ENCODE results near the gene C4orf50. TPM values are rescaled to one million over a fixed set of nuclear protein-coding genes. Genes with fewer than 3 reads are reported as not detected.

The C4orf50 gene
- total and polyA plus RNA-seq, 2 of the 4 experiments (the other 2 are of a cell fraction), result not detected

GRCh38 chr4:5926598-5926997 lies 91.6 kb downstream of the C4orf50 start:
- Histone ChIP-seq H2AFZ (replicated peaks; ENCODE audit: low read length, poor library complexity) (no peak overlapping the region), H4K8ac (ENCODE audit: low read depth in 2 of 2, low read length in 2 of 2) (no peak overlapping the region), H4K20me1 (ENCODE audit: insufficient read depth, low read length) (no peaks in the 10 kb centered on the region), H2BK20ac (ENCODE audit: low read depth, low read length) (no peak overlapping the region), H3K9me3 (ENCODE audit: control insufficient read depth, insufficient read depth, low read length) (no peaks in the 10 kb centered on the region), H3K9me1 (ENCODE audit: insufficient read depth, low read length) (no peaks in the 10 kb centered on the region), H3K27ac (ENCODE audit: insufficient read depth, low read length) (no peak overlapping the region), H3K9ac (ENCODE audit: low read depth, low read length) (no peak overlapping the region), H3K4me1 (ENCODE audit: control insufficient read depth, insufficient read depth, low read length) (no peaks in the 10 kb centered on the region), H2AK5ac (ENCODE audit: low read depth, low read length) (no peak overlapping the region), H2BK120ac (ENCODE audit: low read depth, low read length) (no peak overlapping the region), H3K4me2 (ENCODE audit: low read depth, low read length) (no peak overlapping the region), H2AK9ac (replicated peaks; ENCODE audit: low read depth, low read length, poor library complexity) (no peak overlapping the region), H3K27me3 (ENCODE audit: control insufficient read depth, insufficient read depth, low read length) (peaks cover 15% of the 10 kb centered on the region), H3K4me3 (ENCODE audit: insufficient read depth, low read depth, low read length) (no peak overlapping the region), H3K14ac (replicated peaks; ENCODE audit: low read depth, low read length) (no peak overlapping the region), H3K56ac (ENCODE audit: extremely low read depth, insufficient read depth, low read length) (no peak overlapping the region), H4K5ac (ENCODE audit: low read depth, low read length) (no peak overlapping the region), H2BK5ac (ENCODE audit: low read depth, low read length, poor library complexity, severe bottlenecking) (no peak overlapping the region), H3K4ac (ENCODE audit: low read depth, low read length) (no peak overlapping the region), H4K91ac (ENCODE audit: insufficient read depth, low read depth, low read length) (no peak overlapping the region), H3K79me1 (ENCODE audit: low read depth in 1 of 2, low read length in 2 of 2) (no peaks in the 10 kb centered on the region), H3K23ac (ENCODE audit: low read depth, low read length) (no peak overlapping the region), H2BK15ac (ENCODE audit: low read depth, low read length) (no peak overlapping the region), H3K18ac (ENCODE audit: low read depth, low read length) (no peak overlapping the region), H3K36me3 (ENCODE audit: control insufficient read depth, insufficient read depth, low read length) (no peaks in the 10 kb centered on the region)
- dilution Hi-C loops (cut with HindIII; ENCODE audit: low sequenced_read_pairs, unreplicated experiment) (no loop called here), in situ Hi-C loops (cut with MboI; ENCODE audit: low sequenced_read_pairs) (no loop called here), intact Hi-C loops (cut with micrococcal nuclease) (no loop called here)
- WGBS, 2 experiments (ENCODE audit: extremely low coverage in 2 of 2, insufficient read length in 1 of 2), result 65% methylated on average over 2 of the region's 7 CpGs; no CpG with 5 or more reads in 1 of the 2 experiments
- TF ChIP-seq USF2 (IDR thresholded peaks at IDR 0.05; ENCODE audit: low read depth, low read length), result no peak
- no peak for TF ChIP-seq RCOR1 (IDR thresholded peaks at IDR 0.05; ENCODE audit: insufficient replicate concordance, low read length)
- TF ChIP-seq CEBPB (IDR thresholded peaks at IDR 0.05; ENCODE audit: low read depth, low read length), result no peak
- no peak for TF ChIP-seq ELK1 (IDR thresholded peaks at IDR 0.05; ENCODE audit: borderline replicate concordance, low read depth, low read length)
- no peak for TF ChIP-seq SMC3 (IDR thresholded peaks at IDR 0.05; ENCODE audit: low read depth, low read length)
- POLR2A ChIA-PET (ENCODE audit: unreplicated experiment), result no interaction called here
- no peak for DNase-seq
- no TSS peak for BruUV-seq (replicated peaks)
- CTCF ChIA-PET, result no interaction called here
- ATAC-seq (ENCODE audit: low read depth), result no peak

Data from IMR-90 (cell line).